ENCODE data around the gene OR7G1. TPM values are rescaled to one million over a fixed set of nuclear protein-coding genes. Genes with fewer than 3 reads are reported as not detected.

The OR7G1 gene
- total RNA-seq, 1 donor from 2014 or later: not detected

DNA sequence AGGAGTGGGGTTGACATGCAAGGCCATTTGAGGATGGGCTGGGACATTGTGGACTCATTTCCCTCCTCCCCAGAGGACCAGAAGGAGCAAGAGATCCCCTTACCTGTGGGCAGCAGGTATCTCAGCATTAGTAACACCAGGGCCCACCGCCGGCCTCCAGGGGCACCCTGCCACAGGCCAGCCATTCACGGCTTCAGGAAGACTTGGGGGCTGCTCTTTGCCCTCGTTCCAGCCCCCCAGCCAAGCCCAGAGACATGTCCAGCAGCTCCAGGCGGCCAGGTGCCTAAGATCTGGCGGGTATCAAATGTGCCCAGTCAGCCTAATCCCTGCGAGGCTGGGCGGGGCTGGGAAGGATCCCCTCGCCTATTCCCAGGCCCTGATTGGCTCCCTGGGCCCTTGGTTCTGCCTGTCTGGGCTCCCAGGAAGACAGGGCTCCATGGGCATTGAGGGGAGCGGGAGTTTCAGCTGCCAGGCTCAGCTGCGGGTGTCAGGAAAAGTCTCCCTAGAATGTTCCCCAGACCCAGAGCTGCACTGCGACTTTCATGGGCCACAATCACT, 50.0 kb downstream of the OR7G1 start:
- TF ChIP-seq, protein P1, sequence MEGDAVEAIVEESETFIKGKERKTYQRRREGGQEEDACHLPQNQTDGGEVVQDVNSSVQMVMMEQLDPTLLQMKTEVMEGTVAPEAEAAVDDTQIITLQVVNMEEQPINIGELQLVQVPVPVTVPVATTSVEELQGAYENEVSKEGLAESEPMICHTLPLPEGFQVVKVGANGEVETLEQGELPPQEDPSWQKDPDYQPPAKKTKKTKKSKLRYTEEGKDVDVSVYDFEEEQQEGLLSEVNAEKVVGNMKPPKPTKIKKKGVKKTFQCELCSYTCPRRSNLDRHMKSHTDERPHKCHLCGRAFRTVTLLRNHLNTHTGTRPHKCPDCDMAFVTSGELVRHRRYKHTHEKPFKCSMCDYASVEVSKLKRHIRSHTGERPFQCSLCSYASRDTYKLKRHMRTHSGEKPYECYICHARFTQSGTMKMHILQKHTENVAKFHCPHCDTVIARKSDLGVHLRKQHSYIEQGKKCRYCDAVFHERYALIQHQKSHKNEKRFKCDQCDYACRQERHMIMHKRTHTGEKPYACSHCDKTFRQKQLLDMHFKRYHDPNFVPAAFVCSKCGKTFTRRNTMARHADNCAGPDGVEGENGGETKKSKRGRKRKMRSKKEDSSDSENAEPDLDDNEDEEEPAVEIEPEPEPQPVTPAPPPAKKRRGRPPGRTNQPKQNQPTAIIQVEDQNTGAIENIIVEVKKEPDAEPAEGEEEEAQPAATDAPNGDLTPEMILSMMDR (IDR thresholded peaks at IDR 0.05): no peak
- H3K36me3 ChIP-seq: no peaks in the 10 kb centered on the region
- intact Hi-C loops (cut with DNase I): no loop called here
- no peaks in the 10 kb centered on the region for H3K4me1 ChIP-seq
- no peaks in the 10 kb centered on the region for H3K27me3 ChIP-seq
- no peak for DNase-seq (ENCODE audit: low spot score in 2 of 2)
- no peaks in the 10 kb centered on the region for H3K9me3 ChIP-seq
- H3K27ac ChIP-seq: no peak overlapping the region
- H3K4me3 ChIP-seq: no peak overlapping the region

Other genes starting within 250 kb of the OR7G1 start
- 0.32 TPM for gene MUC16, start 105.4 kb downstream of the OR7G1 start, total RNA-seq
- not detected for gene OR1M1, start 28.7 kb downstream of the OR7G1 start, total RNA-seq
- gene OR7G2, start 8.3 kb downstream of the OR7G1 start, total RNA-seq: not detected
- not detected for gene OR7G3, start 11.2 kb upstream of the OR7G1 start, total RNA-seq
- 22.0 TPM for gene ZNF317, start 24.6 kb upstream of the OR7G1 start, total RNA-seq
- gene OR7D2, start 63.2 kb upstream of the OR7G1 start, total RNA-seq: not detected
- not detected for gene OR7D4, start 103.8 kb upstream of the OR7G1 start, total RNA-seq
- gene OR7E24, start 135.2 kb upstream of the OR7G1 start, total RNA-seq: not detected
- 6.8 TPM for gene ZNF699, start 194.1 kb upstream of the OR7G1 start, total RNA-seq
- 1.5 TPM for gene ZNF559, start 208.4 kb upstream of the OR7G1 start, total RNA-seq
- not detected for gene ZNF177, start 247.2 kb upstream of the OR7G1 start, total RNA-seq